GM23338 (cell line): ENCODE data around the gene AFF3.

Experiments
- CREB1 ChIP-seq: fragments of 250-450 bp; sonication (Bioruptor Pico); IDR thresholded peaks from 2 replicates; pipeline ENCODE4 v1.5.0; 2020; ENCODE audit warnings: low read depth, mild to moderate bottlenecking, moderate library complexity
- CTCF ChIP-seq, 2 experiments: fragments of 200-600 bp in 1 of 2; sonication (generic) in 1 of 2; conservative IDR thresholded peaks; 2 replicates each; pipeline versions ENCODE4 v1.5.1 to v1.6.1; 2016 to 2017; ENCODE audit warnings: antibody characterized with exemption in 2 of 2, low read depth in 2 of 2, mild to moderate bottlenecking in 2 of 2, moderate library complexity in 1 of 2
- EZH2 ChIP-seq: fragments of 200-600 bp; sonication (generic); IDR thresholded peaks from one replicate; pipeline ENCODE4 v1.8.0; 2017; ENCODE audit warnings: antibody characterized with exemption, mild to moderate bottlenecking, low read depth; ENCODE audit not compliant: unreplicated experiment
- EZH2phosphoT487 ChIP-seq: fragments of 200-600 bp; sonication (generic); IDR thresholded peaks from one replicate; pipeline ENCODE4 v1.8.1; 2018; ENCODE audit warnings: antibody characterized with exemption; ENCODE audit not compliant: unreplicated experiment
- JUNB ChIP-seq: IDR thresholded peaks from one replicate; pipeline ENCODE4 v1.6.1; 2016; ENCODE audit warnings: antibody characterized with exemption; ENCODE audit not compliant: unreplicated experiment
- NANOG ChIP-seq: IDR thresholded peaks from 2 replicates; pipeline ENCODE4 v1.6.1; 2016; ENCODE audit warnings: antibody characterized with exemption, borderline replicate concordance
- POLR2AphosphoS5 ChIP-seq: IDR thresholded peaks from 2 replicates; pipeline ENCODE4 v1.6.1; 2016; ENCODE audit warnings: antibody characterized with exemption, low read depth
- REST ChIP-seq: IDR thresholded peaks from one replicate; pipeline ENCODE4 v1.6.1; 2018; ENCODE audit warnings: antibody characterized with exemption; ENCODE audit not compliant: unreplicated experiment
- STAT1 ChIP-seq: IDR thresholded peaks from one replicate; pipeline ENCODE4 v1.6.1; 2016; ENCODE audit warnings: antibody characterized with exemption; ENCODE audit not compliant: unreplicated experiment
- ZNF114 ChIP-seq: fragments of 250-450 bp; sonication (Bioruptor Pico); IDR thresholded peaks from 2 replicates; pipeline ENCODE4 v1.5.0; 2020; ENCODE audit warnings: mild to moderate bottlenecking, moderate library complexity

GRCh38 chr2:99928470-99929053, 213.8 kb downstream of the AFF3 start:
- TF ChIP-seq EZH2phosphoT487 (no peak), CREB1 (CRISPR knock-in tag) (no peak), POLR2AphosphoS5 (no peak), CTCF (conservative IDR thresholded peaks at IDR 0.05; ENCODE audit: low read depth in 2 of 2) (no peak), NANOG (no peak), EZH2 (no peak), STAT1 (no peak), JUNB (no peak), REST (no peak), ZNF114 (CRISPR knock-in tag) (no peak)
